HG02642 (cell line): ENCODE measurements around the gene IPO11.
A peak's percentile ranks its signal among the peaks of the same experiment; 100 is the strongest.

Source experiments
- ATAC-seq: cut with Tn5 transposase; IDR thresholded peaks from one replicate; pipeline ENCODE4 v1.9.1; 2021; ENCODE audit warnings: mild to moderate bottlenecking; ENCODE audit not compliant: unreplicated experiment, poor library complexity

Gene IPO11

GRCh38 chr5:62412549-62413329, at the start of gene IPO11:
IPO11 (plus strand) TSS chr5:62412763; CDS start chr5:62437280, 24,517 bp downstream.
- peak; percentile 96 for ATAC-seq

GRCh38 chr5:62369039-62369438, 43.5 kb upstream of the IPO11 start:
- ATAC-seq = no peak

- ATAC-seq = no peak
Measured at GRCh38 chr5:62371409-62371808, 41.2 kb upstream of the IPO11 start.

GRCh38 chr5:62372600-62372999, 40.0 kb upstream of the IPO11 start:
- ATAC-seq = no peak

GRCh38 chr5:62373382-62373781, 39.2 kb upstream of the IPO11 start:
- no peak for ATAC-seq

- ATAC-seq = no peak
Measured at GRCh38 chr5:62374090-62374489, 38.5 kb upstream of the IPO11 start.

- no peak for ATAC-seq
Measured at GRCh38 chr5:62375627-62376026, 36.9 kb upstream of the IPO11 start.

- no peak for ATAC-seq
Measured at GRCh38 chr5:62376064-62376463, 36.5 kb upstream of the IPO11 start.

GRCh38 chr5:62385131-62385530, 27.4 kb upstream of the IPO11 start:
- ATAC-seq = no peak

GRCh38 chr5:62385816-62386400, 26.7 kb upstream of the IPO11 start:
- ATAC-seq = no peak

GRCh38 chr5:62386824-62387223, 25.7 kb upstream of the IPO11 start:
- no peak for ATAC-seq

GRCh38 chr5:62395210-62395950, 17.2 kb upstream of the IPO11 start:
- no peak for ATAC-seq

GRCh38 chr5:62403411-62404250, 8.9 kb upstream of the IPO11 start, which contains the start of gene DIMT1:
DIMT1 (minus strand) TSS chr5:62403905; CDS start chr5:62403772, 133 bp downstream.
- peak; percentile 97 for ATAC-seq

- ATAC-seq = no peak
Measured at GRCh38 chr5:62413711-62414110, 1.1 kb downstream of the IPO11 start.

GRCh38 chr5:62418462-62419076, 6.0 kb downstream of the IPO11 start:
- no peak for ATAC-seq

GRCh38 chr5:62419609-62420008, 7.0 kb downstream of the IPO11 start:
- ATAC-seq = no peak

GRCh38 chr5:62421414-62421813, 8.9 kb downstream of the IPO11 start:
- no peak for ATAC-seq

- no peak for ATAC-seq
Measured at GRCh38 chr5:62424763-62425162, 12.2 kb downstream of the IPO11 start.

GRCh38 chr5:62431735-62432620, 19.4 kb downstream of the IPO11 start:
- no peak for ATAC-seq
